ENCODE measurements around the gene IFFO2.

IFFO2 gene

GRCh38 chr1:18883636-18884418, 72.6 kb downstream of the IFFO2 start:
- Mint-ChIP-seq H3K36me3 (peaks cover 10 to 26% of the 10 kb centered on the region in 2 donors), H3K27me3 (no peaks in the 10 kb centered on the region), H3K9me3 (no peaks in the 10 kb centered on the region), H3K4me1 (no peaks in the 10 kb centered on the region), H3K27ac (no peak overlapping the region), H3K4me3 (no peak overlapping the region)
- peak; percentile 49 for DNase-seq
- peak; percentile 82 for ATAC-seq (replicated peaks)

GRCh38 chr1:18883079-18883478, 73.4 kb downstream of the IFFO2 start:
- Mint-ChIP-seq H3K4me1 (no peaks in the 10 kb centered on the region), H3K27me3 (no peaks in the 10 kb centered on the region), H3K27ac (no peak overlapping the region), H3K9me3 (no peaks in the 10 kb centered on the region), H3K36me3 (peaks cover 10 to 26% of the 10 kb centered on the region in 2 donors), H3K4me3 (no peak overlapping the region)
- DNase-seq: no peak
- no peak for ATAC-seq (replicated peaks)

GRCh38 chr1:18882486-18882885, 74.0 kb downstream of the IFFO2 start:
- no peak overlapping the region for H3K4me3 Mint-ChIP-seq
- H3K4me1 Mint-ChIP-seq: no peaks in the 10 kb centered on the region
- DNase-seq: no peak
- H3K27me3 Mint-ChIP-seq: no peaks in the 10 kb centered on the region
- no peaks in the 10 kb centered on the region for H3K9me3 Mint-ChIP-seq
- peaks cover 10 to 26% of the 10 kb centered on the region in 2 donors for H3K36me3 Mint-ChIP-seq
- H3K27ac Mint-ChIP-seq: no peak overlapping the region
- no peak for ATAC-seq (replicated peaks)

- Mint-ChIP-seq H3K9me3 (no peaks in the 10 kb centered on the region), H3K4me3 (no peak overlapping the region), H3K27me3 (no peaks in the 10 kb centered on the region), H3K36me3 (peaks cover 10 to 23% of the 10 kb centered on the region in 2 donors), H3K4me1 (no peaks in the 10 kb centered on the region), H3K27ac (no peak overlapping the region)
- no peak for ATAC-seq (replicated peaks)
- DNase-seq: no peak
Measured at GRCh38 chr1:18881642-18882431, 74.6 kb downstream of the IFFO2 start.

GRCh38 chr1:18881164-18881563, 75.3 kb downstream of the IFFO2 start:
- Mint-ChIP-seq H3K27ac (no peak overlapping the region), H3K4me3 (no peak overlapping the region), H3K4me1 (no peaks in the 10 kb centered on the region), H3K27me3 (no peaks in the 10 kb centered on the region), H3K36me3 (peaks cover 12 to 21% of the 10 kb centered on the region in 2 donors), H3K9me3 (no peaks in the 10 kb centered on the region)
- ATAC-seq (replicated peaks) (no peak), DNase-seq (no peak)

GRCh38 chr1:18880585-18880984, 75.9 kb downstream of the IFFO2 start:
- DNase-seq (no peak), ATAC-seq (replicated peaks) (no peak)
- Mint-ChIP-seq H3K4me3 (no peak overlapping the region), H3K9me3 (no peaks in the 10 kb centered on the region), H3K27me3 (no peaks in the 10 kb centered on the region), H3K27ac (no peak overlapping the region), H3K4me1 (peaks cover 0 to 2% of the 10 kb centered on the region in 2 donors), H3K36me3 (peaks cover 12 to 21% of the 10 kb centered on the region in 2 donors)

- no peaks in the 10 kb centered on the region for H3K27me3 Mint-ChIP-seq
- H3K4me3 Mint-ChIP-seq: no peak overlapping the region
- peaks cover 0 to 6% of the 10 kb centered on the region in 2 donors for H3K4me1 Mint-ChIP-seq
- no peak overlapping the region for H3K27ac Mint-ChIP-seq
- DNase-seq (no peak), ATAC-seq (replicated peaks) (no peak)
- H3K9me3 Mint-ChIP-seq: no peaks in the 10 kb centered on the region
- H3K36me3 Mint-ChIP-seq: peaks cover 12 to 20% of the 10 kb centered on the region in 2 donors
Measured at GRCh38 chr1:18879791-18880309, 76.6 kb downstream of the IFFO2 start.

- no peak overlapping the region for H3K4me3 Mint-ChIP-seq
- no peak for ATAC-seq (replicated peaks)
- no peaks in the 10 kb centered on the region for H3K9me3 Mint-ChIP-seq
- peaks cover 0 to 6% of the 10 kb centered on the region in 2 donors for H3K4me1 Mint-ChIP-seq
- no peak for DNase-seq
- no peak overlapping the region for H3K27ac Mint-ChIP-seq
- H3K36me3 Mint-ChIP-seq: peaks cover 12 to 17% of the 10 kb centered on the region in 2 donors
- H3K27me3 Mint-ChIP-seq: no peaks in the 10 kb centered on the region
Measured at GRCh38 chr1:18879215-18879790, 77.2 kb downstream of the IFFO2 start.

- DNase-seq (no peak), ATAC-seq (replicated peaks) (no peak)
- peaks cover 0 to 6% of the 10 kb centered on the region in 2 donors for H3K4me1 Mint-ChIP-seq
- H3K36me3 Mint-ChIP-seq: peaks cover 12 to 17% of the 10 kb centered on the region in 2 donors
- H3K27ac Mint-ChIP-seq: no peak overlapping the region
- H3K9me3 Mint-ChIP-seq: no peaks in the 10 kb centered on the region
- H3K27me3 Mint-ChIP-seq: no peaks in the 10 kb centered on the region
- H3K4me3 Mint-ChIP-seq: no peak overlapping the region
Measured at GRCh38 chr1:18878538-18879214, 77.8 kb downstream of the IFFO2 start.

- no peaks in the 10 kb centered on the region for H3K27me3 Mint-ChIP-seq
- no peak overlapping the region for H3K27ac Mint-ChIP-seq
- no peak overlapping the region for H3K4me3 Mint-ChIP-seq
- ATAC-seq (replicated peaks) (no peak), DNase-seq (no peak)
- H3K9me3 Mint-ChIP-seq: no peaks in the 10 kb centered on the region
- H3K4me1 Mint-ChIP-seq: peaks cover 0 to 6% of the 10 kb centered on the region in 2 donors
- peaks cover 12 to 14% of the 10 kb centered on the region in 2 donors for H3K36me3 Mint-ChIP-seq
Measured at GRCh38 chr1:18877282-18877681, 79.2 kb downstream of the IFFO2 start.

GRCh38 chr1:18876210-18876609, 80.3 kb downstream of the IFFO2 start:
- Mint-ChIP-seq H3K4me1 (peaks cover 0 to 6% of the 10 kb centered on the region in 2 donors), H3K4me3 (no peak overlapping the region), H3K36me3 (peaks cover 8 to 11% of the 10 kb centered on the region in 2 donors), H3K9me3 (no peaks in the 10 kb centered on the region), H3K27me3 (no peaks in the 10 kb centered on the region), H3K27ac (no peak overlapping the region)
- no peak for ATAC-seq (replicated peaks)
- DNase-seq: no peak

GRCh38 chr1:18875796-18876128, 80.7 kb downstream of the IFFO2 start:
- no peak for DNase-seq
- no peaks in the 10 kb centered on the region for H3K9me3 Mint-ChIP-seq
- no peak overlapping the region for H3K27ac Mint-ChIP-seq
- H3K27me3 Mint-ChIP-seq: no peaks in the 10 kb centered on the region
- no peak overlapping the region for H3K4me3 Mint-ChIP-seq
- H3K36me3 Mint-ChIP-seq: peaks cover 5 to 11% of the 10 kb centered on the region in 2 donors
- ATAC-seq (replicated peaks): no peak
- peaks cover 0 to 6% of the 10 kb centered on the region in 2 donors for H3K4me1 Mint-ChIP-seq

- Mint-ChIP-seq H3K4me1 (peaks cover 0 to 6% of the 10 kb centered on the region in 2 donors), H3K27me3 (no peaks in the 10 kb centered on the region), H3K4me3 (no peak overlapping the region), H3K36me3 (peaks cover 5 to 11% of the 10 kb centered on the region in 2 donors), H3K27ac (no peak overlapping the region), H3K9me3 (no peaks in the 10 kb centered on the region)
- peak; percentile 70 to 84 for ATAC-seq (replicated peaks)
- peak; percentile 50 for DNase-seq
Measured at GRCh38 chr1:18875107-18875795, 81.2 kb downstream of the IFFO2 start.
